ENCODE results near the gene GAS7.

- TF ChIP-seq CTCF (IDR thresholded peaks at IDR 0.05; ENCODE audit: insufficient read depth, low read depth, low read length): no peak
- TF ChIP-seq EZH2 (IDR thresholded peaks at IDR 0.05; ENCODE audit: insufficient read depth, low read length): no peak
These were observed 82.9 kb downstream of the GAS7 start for GRCh38 chr17:10115536-10115932.
